ENCODE results near the gene OR2A7. TPM values are rescaled to one million over a fixed set of nuclear protein-coding genes. Genes with fewer than 3 reads are reported as not detected.
"Not testable (repeated sequence)": the region's sequence is repeated elsewhere in the genome, so short reads cannot be mapped to it uniquely, and the experiment has no call there.

Gene OR2A7
- 0.11 TPM in 1 of 2 replicates, not detected in the other for total RNA-seq (2014; rRNA removed; shearing (Covaris generic))

GRCh38 chr7:144264692-144265091 lies at the start of gene OR2A7:
OR2A7 (minus strand) TSS chr7:144264792; CDS start chr7:144259628, 5,164 bp downstream.
- not testable (repeated sequence) for DNase-seq (ENCODE audit: low read depth)

GRCh38 chr7:144311872-144312469 lies 47.4 kb upstream of the OR2A7 start, which contains the start of gene OR2A1:
OR2A1 (plus strand) TSS chr7:144312419; CDS start chr7:144318125, 5,706 bp downstream.
- not testable (repeated sequence) for DNase-seq (ENCODE audit: low read depth)

- not testable (repeated sequence) for DNase-seq (ENCODE audit: low read depth)
These were observed 46.6 kb upstream of the OR2A7 start for GRCh38 chr7:144311218-144311617.

- DNase-seq (ENCODE audit: low read depth) = not testable (repeated sequence)
These were observed 45.1 kb upstream of the OR2A7 start for GRCh38 chr7:144309702-144310101.

- not testable (repeated sequence) for DNase-seq (ENCODE audit: low read depth)
These were observed 40.6 kb upstream of the OR2A7 start for GRCh38 chr7:144305156-144305555.

GRCh38 chr7:144303607-144304006 lies 39.0 kb upstream of the OR2A7 start:
- not testable (repeated sequence) for DNase-seq (ENCODE audit: low read depth)

- not testable (repeated sequence) for DNase-seq (ENCODE audit: low read depth)
These were observed 38.1 kb upstream of the OR2A7 start for GRCh38 chr7:144302578-144303303.

- DNase-seq (ENCODE audit: low read depth) = not testable (repeated sequence)
These were observed 29.4 kb upstream of the OR2A7 start for GRCh38 chr7:144293794-144294499.

- DNase-seq (ENCODE audit: low read depth) = not testable (repeated sequence)
These were observed 28.0 kb upstream of the OR2A7 start for GRCh38 chr7:144292384-144293161.

GRCh38 chr7:144291607-144292006 lies 27.0 kb upstream of the OR2A7 start:
- peak; percentile 1 for DNase-seq (ENCODE audit: low read depth)

- DNase-seq (ENCODE audit: low read depth) = not testable (repeated sequence)
These were observed 22.7 kb upstream of the OR2A7 start for GRCh38 chr7:144287171-144287784.

GRCh38 chr7:144283716-144284115 lies 19.1 kb upstream of the OR2A7 start:
- DNase-seq (ENCODE audit: low read depth) = not testable (repeated sequence)

GRCh38 chr7:144282490-144282889 lies 17.9 kb upstream of the OR2A7 start:
- DNase-seq (ENCODE audit: low read depth) = not testable (repeated sequence)

- not testable (repeated sequence) for DNase-seq (ENCODE audit: low read depth)
These were observed 17.4 kb upstream of the OR2A7 start for GRCh38 chr7:144281981-144282380.

- DNase-seq (ENCODE audit: low read depth) = not testable (repeated sequence)
These were observed 15.4 kb upstream of the OR2A7 start for GRCh38 chr7:144280010-144280409.

GRCh38 chr7:144275281-144275680 lies 10.7 kb upstream of the OR2A7 start:
- DNase-seq (ENCODE audit: low read depth) = not testable (repeated sequence)

- DNase-seq (ENCODE audit: low read depth) = not testable (repeated sequence)
These were observed 4.6 kb upstream of the OR2A7 start, which contains the start of gene CTAGE8 for GRCh38 chr7:144269188-144269587. CTAGE8 (minus strand) TSS chr7:144269288; CDS start chr7:144269250, 38 bp downstream.

GRCh38 chr7:144262128-144262527 lies 2.5 kb downstream of the OR2A7 start:
- DNase-seq (ENCODE audit: low read depth) = not testable (repeated sequence)

GRCh38 chr7:144259067-144259466 lies 5.5 kb downstream of the OR2A7 start:
- DNase-seq (ENCODE audit: low read depth) = not testable (repeated sequence)

- DNase-seq (ENCODE audit: low read depth) = peak; percentile 30
These were observed 8.5 kb downstream of the OR2A7 start for GRCh38 chr7:144256112-144256511.

GRCh38 chr7:144255471-144255897 lies 9.1 kb downstream of the OR2A7 start:
- DNase-seq (ENCODE audit: low read depth) = no peak

All from Daoy (cell line).